ENCODE results near the gene SYNPO2.

Gene SYNPO2

DNA sequence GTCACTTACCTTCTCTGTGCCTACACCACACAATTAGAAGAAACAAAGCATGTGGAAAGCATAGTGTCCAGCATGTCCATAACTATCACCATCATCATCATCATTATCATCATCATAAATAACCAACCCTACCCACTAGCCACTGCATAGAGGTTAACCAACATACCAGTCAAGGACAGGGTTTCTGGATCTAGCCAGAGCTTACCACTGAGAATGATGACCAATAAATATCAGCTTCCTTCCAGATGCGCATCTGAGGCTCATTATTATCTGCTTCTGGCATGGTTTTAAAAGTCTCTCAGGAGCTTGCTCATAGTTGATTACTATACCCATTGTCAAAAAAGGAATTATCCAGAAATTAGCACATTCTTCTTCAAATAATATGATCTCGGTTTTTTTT, 221.5 kb downstream of the SYNPO2 start:
- DNase-seq (ENCODE audit: low read depth in 2 of 2): no peak
